Activated CD4-positive, alpha-beta T cell treated with anti-CD3 and anti-CD28 coated beads for 24 hours (primary cell): Measurements from ENCODE around the gene PON1.

Source experiments
- DNase-seq, 2 donors: peaks; one replicate each; pipeline ENCODE4 v3.0.0-alpha.2; 2020; ENCODE audit warnings: low read depth in 2 of 2

PON1 gene

DNA sequence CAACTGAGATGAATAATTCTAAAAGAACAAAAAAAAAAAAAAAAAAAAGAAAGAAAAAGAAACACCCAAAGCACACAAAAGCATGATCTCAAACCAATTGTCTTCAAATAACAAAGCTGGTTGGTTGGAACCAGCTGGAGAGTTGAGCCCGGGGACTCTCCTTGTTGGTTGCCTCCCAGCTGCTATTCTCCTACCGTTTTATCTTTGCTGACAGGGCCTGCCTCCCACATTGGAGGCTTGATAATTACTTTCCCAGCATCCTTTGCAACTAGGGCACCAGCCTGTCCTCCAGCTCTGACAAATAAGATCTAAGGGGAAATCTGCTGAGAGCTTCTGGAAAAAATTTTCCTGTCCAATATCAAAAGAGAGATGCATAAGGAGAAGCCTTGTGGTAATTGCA lies 6.8 kb downstream of the PON1 start:
- DNase-seq = no peak

- DNase-seq = no peak
Observed at GRCh38 chr7:95316588-95316987, 7.7 kb downstream of the PON1 start.

- DNase-seq = no peak
Observed at GRCh38 chr7:95312561-95312960, 11.8 kb downstream of the PON1 start.

DNA sequence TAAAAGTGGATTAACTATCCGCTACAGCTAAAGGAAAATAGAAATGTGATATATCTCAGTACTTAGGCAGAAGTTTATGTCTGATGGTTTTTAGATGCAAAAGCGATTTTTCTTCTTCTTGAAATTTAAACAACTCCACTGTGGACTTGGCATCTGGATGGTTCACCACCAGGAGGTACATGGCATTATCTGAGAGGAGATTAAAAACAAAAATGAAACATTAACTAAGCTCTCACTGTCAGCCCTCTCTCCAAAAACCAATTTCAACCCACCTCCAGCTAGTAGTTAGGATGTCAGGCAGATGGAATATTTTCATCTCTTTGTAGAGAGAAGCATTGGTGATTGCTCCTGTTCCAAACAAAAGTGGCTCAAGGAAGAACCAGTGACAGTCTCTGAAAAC lies 12.9 kb downstream of the PON1 start:
- no peak for DNase-seq

GRCh38 chr7:95309951-95310350 lies 14.4 kb downstream of the PON1 start:
- DNase-seq = no peak

- no peak for DNase-seq
Observed at GRCh38 chr7:95304990-95305389, 19.3 kb downstream of the PON1 start.

DNA sequence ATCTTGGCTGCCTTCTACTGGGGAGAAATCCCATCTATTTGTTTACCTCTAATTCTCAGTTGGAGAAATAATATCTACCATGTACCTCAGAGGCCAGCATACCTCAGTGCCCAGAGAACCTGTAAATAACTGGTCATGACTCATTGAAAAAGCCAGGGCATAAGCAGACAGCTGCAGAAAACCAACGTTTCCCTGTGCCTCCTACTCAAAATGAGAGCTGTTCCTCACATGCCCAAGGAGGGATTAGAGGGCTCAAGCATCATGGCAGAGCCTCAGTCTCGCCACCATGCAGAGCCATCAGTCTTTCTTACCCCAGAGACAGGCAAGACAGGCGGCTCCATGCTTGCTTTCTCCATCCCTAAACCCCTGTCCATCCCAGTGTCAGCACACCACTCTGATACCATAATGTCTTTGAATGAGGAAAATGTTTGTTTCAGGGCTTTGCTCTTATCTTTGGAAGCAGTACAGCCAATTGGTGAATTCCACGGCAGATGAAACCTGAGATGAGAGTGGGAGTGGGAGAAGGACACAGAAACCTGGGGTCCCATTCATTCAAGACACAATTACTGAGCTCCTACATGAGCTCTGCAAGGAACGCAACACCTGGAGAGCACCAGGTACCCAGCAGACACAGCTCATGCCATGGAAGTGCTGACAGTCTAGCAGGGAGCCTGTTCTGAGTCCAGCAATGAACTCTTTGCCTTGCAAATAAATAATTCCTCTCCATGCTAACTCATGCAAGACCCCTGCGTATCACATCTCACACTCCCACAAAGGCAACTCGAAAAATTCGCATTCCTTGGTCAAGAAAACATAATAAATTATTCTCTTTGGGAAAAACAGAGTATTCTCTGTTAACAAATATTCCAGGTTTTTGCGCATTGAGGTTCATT lies 21.1 kb downstream of the PON1 start:
- DNase-seq = no peak

- DNase-seq = no peak
Observed at GRCh38 chr7:95298091-95298490, 26.2 kb downstream of the PON1 start.

DNA sequence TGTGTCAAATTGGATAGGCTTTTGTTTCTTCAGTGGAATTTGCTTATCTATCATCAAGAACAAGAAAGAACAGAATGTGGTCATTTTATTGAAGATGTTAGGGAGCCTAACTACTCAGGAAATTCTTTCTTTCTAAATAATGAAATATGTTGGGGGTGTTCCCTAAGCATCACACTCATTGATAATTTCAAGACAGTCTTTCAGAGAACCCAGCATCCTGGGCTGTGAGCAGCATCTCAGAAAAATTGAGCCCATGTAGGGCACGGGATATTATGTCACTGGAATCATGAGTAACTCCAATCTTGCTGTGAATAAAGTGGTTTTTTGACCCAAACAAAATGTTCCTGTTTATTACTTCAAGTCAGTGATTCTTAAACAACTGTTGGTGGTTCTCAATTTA lies 27.3 kb downstream of the PON1 start:
- DNase-seq = no peak

- no peak for DNase-seq
Observed at GRCh38 chr7:95296456-95296855, 27.9 kb downstream of the PON1 start.

- DNase-seq = no peak
Observed at GRCh38 chr7:95295397-95295796, 28.9 kb downstream of the PON1 start.

GRCh38 chr7:95290166-95290830 lies 34.0 kb downstream of the PON1 start:
- no peak for DNase-seq

GRCh38 chr7:95286096-95286495 lies 38.2 kb downstream of the PON1 start:
- DNase-seq = no peak

GRCh38 chr7:95279417-95279816 lies 44.9 kb downstream of the PON1 start:
- no peak for DNase-seq

GRCh38 chr7:95276114-95276513 lies 48.2 kb downstream of the PON1 start:
- DNase-seq = no peak

DNA sequence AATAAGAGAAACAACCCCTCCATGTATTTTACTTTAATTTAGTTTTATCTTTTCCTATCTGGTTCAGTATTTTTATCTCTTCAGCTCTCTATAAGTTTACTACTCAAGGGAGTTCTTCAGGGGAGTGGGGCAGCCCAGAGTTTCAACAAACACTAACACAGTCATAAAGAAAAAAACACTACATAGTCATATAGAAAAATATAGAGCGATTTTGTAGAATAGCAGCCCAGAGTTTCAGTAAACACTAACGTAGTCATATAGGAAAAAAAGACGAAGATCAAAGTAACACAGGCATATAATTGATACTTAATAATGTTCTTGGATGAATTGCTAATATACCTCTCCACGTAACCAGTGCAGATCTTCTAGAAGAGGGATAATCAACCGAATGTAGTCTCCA lies 54.7 kb downstream of the PON1 start:
- no peak for DNase-seq

- no peak for DNase-seq
Observed at GRCh38 chr7:95267754-95268153, 56.6 kb downstream of the PON1 start.

- DNase-seq = no peak
Observed at GRCh38 chr7:95265634-95266033, 58.7 kb downstream of the PON1 start.

DNA sequence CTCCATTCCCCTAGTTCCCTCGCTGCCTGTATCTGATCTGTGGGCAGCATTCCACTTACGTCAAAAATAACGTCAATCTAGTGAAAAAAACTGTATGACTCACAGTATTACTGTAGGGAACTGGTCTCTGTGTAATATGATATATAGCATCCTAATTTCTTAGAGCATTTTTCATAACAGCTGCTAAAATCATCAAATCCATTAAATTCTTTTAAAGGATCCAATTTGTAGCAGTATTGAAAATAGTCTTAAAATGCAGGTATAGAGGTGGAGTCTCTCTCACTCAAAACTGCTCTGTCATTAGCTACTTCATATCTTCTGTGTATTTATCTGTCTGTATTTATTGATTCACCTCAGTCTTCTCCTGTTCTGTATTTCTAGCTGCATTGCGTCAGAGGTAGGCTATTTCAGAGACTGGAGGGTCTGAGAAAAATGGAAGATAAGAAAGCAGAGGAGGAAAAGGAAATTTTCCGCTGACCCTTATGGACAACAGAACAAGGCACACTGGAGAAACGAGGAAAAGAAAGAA lies 59.9 kb downstream of the PON1 start:
- no peak for DNase-seq

- DNase-seq = no peak
Observed at GRCh38 chr7:95263785-95264362, 60.5 kb downstream of the PON1 start.

DNA sequence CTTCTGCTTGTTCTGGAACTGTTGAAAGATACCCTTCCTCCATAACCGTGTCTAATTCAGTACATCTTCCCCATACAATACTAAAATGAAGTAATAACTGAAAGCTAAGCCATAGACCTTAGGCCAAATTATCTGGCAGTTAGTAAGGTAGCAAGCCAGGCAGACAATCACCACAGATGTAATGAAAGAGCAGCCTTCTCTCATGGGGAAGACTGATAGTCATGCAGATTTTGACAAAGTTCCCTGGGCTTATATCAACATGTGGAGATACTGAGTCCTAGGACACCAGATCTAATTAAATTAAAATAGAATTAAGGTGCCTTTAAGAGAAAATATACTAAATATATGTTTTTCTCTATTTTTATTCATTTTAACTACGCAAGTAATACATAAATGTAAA lies 61.5 kb downstream of the PON1 start:
- DNase-seq = no peak

DNA sequence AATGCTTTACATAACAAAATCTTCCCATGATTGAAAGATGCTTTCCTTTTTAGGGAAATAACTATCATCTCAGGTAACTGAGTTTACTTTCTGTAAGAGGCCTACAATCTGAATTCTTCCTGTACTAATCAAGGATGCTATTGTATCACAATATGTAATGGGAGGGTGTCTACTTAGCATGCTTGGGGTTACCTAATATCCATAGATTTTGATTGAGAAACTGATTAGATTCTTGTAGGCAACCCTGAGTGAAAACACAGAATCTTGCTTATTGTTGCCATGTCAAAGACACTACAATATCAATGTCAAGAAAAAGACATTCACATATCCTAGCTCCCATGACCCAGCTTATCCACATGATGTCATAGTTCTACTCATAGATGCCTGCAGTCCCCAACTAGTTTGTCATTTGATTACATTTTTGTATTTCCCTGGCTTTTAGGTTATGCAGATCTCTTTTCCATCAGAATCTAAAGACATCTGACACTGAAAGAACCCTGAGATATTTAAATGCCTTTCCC lies 62.4 kb downstream of the PON1 start:
- DNase-seq = no peak
